RWPE2 (cell line): ENCODE data around the gene BIK.

Experiments used
- ATAC-seq: fragments of 200-7000 bp; cut with Tn5 transposase; 3 replicates; pipeline ENCODE4 v1.9.1; 2021; ENCODE audit warnings: low read depth
- DNase-seq: peaks from one replicate; pipeline ENCODE4 v3.0.0-alpha.2; 2020; ENCODE audit warnings: low spot score
- H3K27ac ChIP-seq: fragments of 450-650 bp; 2 replicates; pipeline ENCODE4 v1.5.1; 2017; ENCODE audit warnings: mild to moderate bottlenecking; ENCODE audit not compliant: poor library complexity, severe bottlenecking
- H3K27me3 ChIP-seq: fragments of 250-450 bp; sonication (Bioruptor Pico); 2 replicates; pipeline ENCODE4 v1.5.1; 2021; ENCODE audit warnings: mild to moderate bottlenecking, moderate library complexity; ENCODE audit not compliant: insufficient read depth, poor library complexity, severe bottlenecking
- H3K36me3 ChIP-seq: fragments of 250-450 bp; sonication (Bioruptor Pico); 2 replicates; pipeline ENCODE4 v1.5.1; 2020; ENCODE audit warnings: low read depth, mild to moderate bottlenecking, moderate library complexity
- H3K4me1 ChIP-seq: fragments of 250-450 bp; sonication (Bioruptor Pico); 2 replicates; pipeline ENCODE4 v1.5.1; 2021; ENCODE audit warnings: mild to moderate bottlenecking, moderate library complexity; ENCODE audit not compliant: insufficient read depth, poor library complexity, severe bottlenecking
- H3K4me3 ChIP-seq: fragments of 250-450 bp; sonication (Bioruptor Pico); 2 replicates; pipeline ENCODE4 v1.5.1; 2021; ENCODE audit warnings: mild to moderate bottlenecking, moderate library complexity; ENCODE audit not compliant: severe bottlenecking
- H3K9me3 ChIP-seq: fragments of 250-450 bp; sonication (Bioruptor Pico); 2 replicates; pipeline ENCODE4 v1.5.1; 2021; ENCODE audit warnings: mild to moderate bottlenecking, moderate library complexity; ENCODE audit not compliant: severe bottlenecking
- TF ChIP-seq, protein P1 (sequence below): fragments of 450-650 bp; IDR thresholded peaks from one replicate; pipeline ENCODE4 v1.5.1; 2017; ENCODE audit warnings: mild to moderate bottlenecking, moderate library complexity; ENCODE audit not compliant: poor library complexity, severe bottlenecking

BIK gene

DNA sequence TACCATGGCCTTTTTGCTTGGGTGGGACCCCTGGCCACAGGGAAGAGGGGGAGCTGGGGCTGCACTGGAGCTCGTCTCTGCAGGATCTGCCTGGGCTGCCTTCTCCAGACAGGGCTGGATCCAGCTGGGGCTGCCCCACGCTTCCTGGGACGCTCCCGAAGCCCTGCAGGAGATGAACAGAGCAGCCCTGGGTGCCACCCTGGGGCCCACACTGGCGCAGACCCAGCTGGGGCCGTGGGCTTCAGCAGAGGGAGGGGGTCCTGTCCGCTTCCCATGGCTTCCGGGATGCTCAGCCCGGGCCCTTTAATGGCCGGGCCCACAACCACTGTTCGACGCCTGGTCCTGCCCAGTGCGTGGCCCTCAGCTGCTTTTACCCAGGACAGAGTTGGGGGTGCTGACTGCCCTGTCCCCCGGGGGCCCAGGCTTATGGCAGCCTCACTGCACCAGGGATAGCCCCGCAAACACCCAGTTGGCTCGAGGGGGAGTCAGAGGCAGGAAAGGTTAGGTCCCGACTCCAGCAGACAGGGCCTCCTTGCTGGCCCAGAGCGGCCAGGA lies 52.8 kb downstream of the BIK start:
- H3K36me3 ChIP-seq: peaks cover 35% of the 10 kb centered on the region
- TF ChIP-seq, protein P1, sequence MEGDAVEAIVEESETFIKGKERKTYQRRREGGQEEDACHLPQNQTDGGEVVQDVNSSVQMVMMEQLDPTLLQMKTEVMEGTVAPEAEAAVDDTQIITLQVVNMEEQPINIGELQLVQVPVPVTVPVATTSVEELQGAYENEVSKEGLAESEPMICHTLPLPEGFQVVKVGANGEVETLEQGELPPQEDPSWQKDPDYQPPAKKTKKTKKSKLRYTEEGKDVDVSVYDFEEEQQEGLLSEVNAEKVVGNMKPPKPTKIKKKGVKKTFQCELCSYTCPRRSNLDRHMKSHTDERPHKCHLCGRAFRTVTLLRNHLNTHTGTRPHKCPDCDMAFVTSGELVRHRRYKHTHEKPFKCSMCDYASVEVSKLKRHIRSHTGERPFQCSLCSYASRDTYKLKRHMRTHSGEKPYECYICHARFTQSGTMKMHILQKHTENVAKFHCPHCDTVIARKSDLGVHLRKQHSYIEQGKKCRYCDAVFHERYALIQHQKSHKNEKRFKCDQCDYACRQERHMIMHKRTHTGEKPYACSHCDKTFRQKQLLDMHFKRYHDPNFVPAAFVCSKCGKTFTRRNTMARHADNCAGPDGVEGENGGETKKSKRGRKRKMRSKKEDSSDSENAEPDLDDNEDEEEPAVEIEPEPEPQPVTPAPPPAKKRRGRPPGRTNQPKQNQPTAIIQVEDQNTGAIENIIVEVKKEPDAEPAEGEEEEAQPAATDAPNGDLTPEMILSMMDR: no peak
- H3K4me1 ChIP-seq: peaks cover 2% of the 10 kb centered on the region
- peak overlapping the region; percentile 8 for H3K27ac ChIP-seq
- DNase-seq: no peak
- no peaks in the 10 kb centered on the region for H3K9me3 ChIP-seq
- H3K27me3 ChIP-seq: no peaks in the 10 kb centered on the region
- peak; percentile 1; the same call in 2 of the 3 replicates for ATAC-seq
- no peak overlapping the region for H3K4me3 ChIP-seq

DNA sequence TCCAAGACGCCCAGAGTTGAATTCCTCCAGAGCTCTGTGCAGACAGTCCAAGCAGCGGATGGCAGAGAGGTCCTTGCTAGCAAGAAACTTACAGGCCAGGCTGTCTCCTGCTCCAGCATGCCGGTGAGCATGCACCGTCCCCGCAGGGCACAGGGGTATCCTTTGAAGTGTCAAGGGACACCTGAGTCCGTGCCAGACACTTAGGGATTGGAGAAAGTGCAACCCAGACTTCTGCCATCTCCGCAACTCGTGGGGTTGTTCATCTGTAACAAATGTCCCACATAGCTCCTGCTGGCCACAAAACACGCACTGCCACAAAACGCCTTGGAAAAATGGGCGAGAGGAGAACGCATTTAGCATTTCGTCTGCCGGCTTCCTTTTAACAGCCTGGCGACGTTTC lies 54.1 kb downstream of the BIK start:
- Histone ChIP-seq H3K27me3 (no peaks in the 10 kb centered on the region), H3K4me1 (peaks cover 2% of the 10 kb centered on the region), H3K4me3 (no peak overlapping the region), H3K9me3 (no peaks in the 10 kb centered on the region), H3K27ac (no peak overlapping the region), H3K36me3 (peaks cover 29% of the 10 kb centered on the region)
- ATAC-seq (no peak; the same call in 1 of the 3 replicates), DNase-seq (no peak)
- TF ChIP-seq, protein P1: no peak

- Histone ChIP-seq H3K27ac (no peak overlapping the region), H3K9me3 (no peaks in the 10 kb centered on the region), H3K36me3 (peaks cover 33% of the 10 kb centered on the region), H3K4me1 (peaks cover 2% of the 10 kb centered on the region), H3K27me3 (no peaks in the 10 kb centered on the region), H3K4me3 (no peak overlapping the region)
- ATAC-seq (no peak), DNase-seq (no peak)
- TF ChIP-seq, protein P1: no peak
These were observed 55.8 kb downstream of the BIK start for GRCh38 chr22:43166132-43166930.

DNA sequence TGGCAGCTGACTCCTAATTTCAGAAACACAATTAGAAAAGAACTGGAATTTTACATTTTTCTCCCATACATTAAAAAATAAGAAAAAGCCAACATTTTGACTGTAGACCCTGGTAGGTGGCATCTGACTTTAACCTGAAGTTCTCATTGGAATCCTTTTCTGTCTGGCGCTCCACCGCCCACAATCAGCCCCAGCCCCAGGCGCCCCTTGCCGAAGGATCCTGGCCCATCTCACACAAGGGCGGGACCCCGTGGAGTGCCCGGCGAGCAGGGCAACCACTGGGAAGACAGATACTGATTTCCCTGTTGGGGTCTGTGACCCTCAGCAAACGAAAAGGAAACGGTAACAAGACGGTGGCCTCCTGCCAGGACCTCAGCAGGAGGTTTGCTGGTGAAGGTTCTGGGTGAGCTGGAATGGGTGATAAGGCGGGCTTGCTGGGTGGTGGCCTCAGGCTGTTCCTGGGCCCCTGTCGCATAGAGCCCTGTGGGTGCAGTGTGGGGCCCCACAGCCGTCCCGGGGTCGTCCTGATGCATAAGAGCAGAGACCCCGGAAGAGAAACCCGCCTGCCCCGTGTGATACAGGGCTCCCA lies 56.5 kb downstream of the BIK start:
- ATAC-seq: no peak
- H3K4me1 ChIP-seq: peaks cover 2% of the 10 kb centered on the region
- H3K36me3 ChIP-seq: peaks cover 40% of the 10 kb centered on the region
- no peaks in the 10 kb centered on the region for H3K27me3 ChIP-seq
- no peak for DNase-seq
- H3K4me3 ChIP-seq: no peak overlapping the region
- no peak overlapping the region for H3K27ac ChIP-seq
- no peaks in the 10 kb centered on the region for H3K9me3 ChIP-seq
- TF ChIP-seq, protein P1: no peak
